ENCODE results near the gene ATG3.
"Not testable (repeated sequence)": the region's sequence is repeated elsewhere in the genome, so short reads cannot be mapped to it uniquely, and the experiment has no call there.

The ATG3 gene

GRCh38 chr3:112497897-112498548 lies 63.7 kb downstream of the ATG3 start:
- no peak for DNase-seq

DNA sequence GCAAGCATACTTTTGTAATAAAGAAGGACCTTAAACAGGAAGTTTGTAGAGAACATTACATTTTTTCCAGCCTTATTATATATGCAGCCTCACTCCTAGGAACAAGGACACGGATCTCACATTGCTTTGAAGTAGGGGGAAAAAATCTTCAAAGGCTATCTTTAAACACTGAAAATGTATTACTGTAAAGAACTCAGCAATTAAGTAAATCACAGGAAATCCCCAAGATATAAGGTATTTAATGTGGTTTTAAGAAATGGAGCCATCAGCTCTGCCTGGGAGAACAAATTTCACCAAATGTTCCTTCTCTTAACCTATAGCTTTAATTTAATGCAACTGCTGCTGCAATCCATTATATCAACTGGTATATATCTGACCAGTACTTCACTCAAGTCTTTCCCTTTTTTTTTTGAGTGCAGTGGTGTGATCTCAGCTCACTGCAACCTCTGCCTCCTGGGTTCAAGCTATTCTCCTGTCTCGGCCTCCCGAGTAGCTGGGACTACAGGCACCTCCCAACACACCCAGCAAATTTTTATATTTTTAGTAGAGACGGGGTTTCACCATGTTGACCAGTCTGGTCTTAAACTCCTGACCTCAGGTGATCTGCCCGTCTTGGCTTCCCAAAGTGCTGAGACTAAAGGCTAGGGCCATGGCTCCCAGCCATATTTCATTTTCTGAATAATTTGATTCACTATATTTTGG lies 65.2 kb downstream of the ATG3 start:
- no peak for DNase-seq

- not testable (repeated sequence) for DNase-seq
Measured at GRCh38 chr3:112494448-112494767, 67.4 kb downstream of the ATG3 start.

DNA sequence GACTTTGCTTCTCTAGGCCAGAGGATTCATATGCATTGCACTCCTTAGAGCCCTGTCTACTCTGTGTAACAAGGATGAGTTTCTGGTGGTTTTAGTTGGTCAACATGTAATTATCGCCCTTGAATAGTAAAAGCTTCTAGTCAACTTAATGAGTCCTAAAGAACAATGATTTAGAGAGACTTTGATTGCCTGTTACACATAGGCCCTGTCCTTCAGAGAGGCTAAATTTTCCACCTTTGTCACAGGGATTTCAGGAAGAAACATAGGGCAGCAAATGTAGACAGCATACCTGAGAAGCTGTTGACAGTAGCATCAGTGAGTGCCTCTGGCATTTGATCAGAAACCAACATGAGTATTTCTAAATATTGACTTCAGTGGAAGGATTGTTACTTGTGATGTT lies 69.6 kb downstream of the ATG3 start:
- DNase-seq, result no peak

- DNase-seq, result no peak
Measured at GRCh38 chr3:112491373-112491772, 70.4 kb downstream of the ATG3 start.

DNA sequence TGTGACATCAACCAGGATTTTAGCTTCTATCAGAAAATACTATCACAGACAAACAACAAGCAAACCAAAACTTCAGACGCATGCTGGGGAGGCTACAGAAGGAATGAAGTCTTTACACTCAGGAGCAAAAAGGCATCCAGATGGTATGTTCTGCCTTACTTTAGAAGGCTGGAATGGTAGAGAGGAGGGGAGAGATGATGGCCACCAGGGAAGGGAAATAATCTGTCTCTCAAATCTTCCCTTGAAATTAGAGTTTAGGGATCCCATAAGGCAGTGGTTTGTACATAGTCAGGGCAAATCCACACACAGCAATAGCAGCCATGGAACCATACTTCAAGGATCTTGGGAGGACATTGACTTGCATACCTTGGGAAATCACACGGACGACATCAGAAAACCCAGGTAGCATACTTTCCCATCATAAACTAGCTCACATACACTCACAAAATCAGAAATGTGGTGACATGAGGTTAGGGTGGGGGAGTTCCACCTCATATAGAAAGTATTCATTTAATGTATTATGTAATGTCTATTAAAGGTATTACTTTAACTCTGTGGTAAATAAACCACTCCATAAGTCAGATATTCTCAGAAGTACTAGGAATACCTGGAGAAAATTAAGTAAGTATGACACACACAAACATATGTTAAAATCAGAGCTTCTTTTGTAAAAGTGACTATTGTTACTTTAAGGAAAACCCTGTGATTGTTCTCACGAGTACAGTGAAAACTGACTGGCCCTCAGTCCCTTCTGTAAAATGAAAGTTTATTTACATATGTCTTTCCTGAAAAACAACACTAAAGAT lies 71.9 kb downstream of the ATG3 start:
- no peak for DNase-seq

DNA sequence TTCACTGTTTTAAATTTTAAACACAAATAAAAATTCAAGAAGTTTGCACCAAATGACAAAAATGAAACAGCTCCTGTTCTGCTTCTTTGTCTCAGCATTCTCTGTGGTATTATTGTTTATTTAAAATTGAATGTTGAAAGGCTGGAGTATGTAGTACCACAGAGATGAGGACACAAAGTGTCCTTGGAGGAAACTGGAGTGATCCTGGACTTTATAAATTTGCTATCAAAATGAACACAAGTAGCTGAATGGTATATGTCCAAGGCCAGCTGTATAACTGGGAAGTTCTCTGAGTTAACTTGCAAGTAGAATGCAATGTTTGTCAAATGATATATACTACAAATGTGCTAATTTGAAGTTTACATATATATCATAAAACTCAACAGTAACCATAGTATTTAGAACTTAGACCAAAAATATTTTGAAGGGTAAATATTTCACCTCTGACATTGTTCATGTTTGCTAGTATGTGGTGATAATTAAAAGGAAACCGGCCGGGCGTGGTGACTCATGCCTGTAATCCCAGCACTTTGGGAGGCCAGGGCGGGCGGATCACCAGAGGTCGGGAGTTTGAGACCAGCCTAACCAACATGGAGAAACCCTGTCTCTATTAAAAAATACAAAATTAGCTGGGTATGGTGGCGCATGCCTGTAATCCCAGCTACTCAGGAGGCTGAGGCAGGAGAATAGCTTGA lies 74.8 kb downstream of the ATG3 start:
- DNase-seq, result no peak

DNA sequence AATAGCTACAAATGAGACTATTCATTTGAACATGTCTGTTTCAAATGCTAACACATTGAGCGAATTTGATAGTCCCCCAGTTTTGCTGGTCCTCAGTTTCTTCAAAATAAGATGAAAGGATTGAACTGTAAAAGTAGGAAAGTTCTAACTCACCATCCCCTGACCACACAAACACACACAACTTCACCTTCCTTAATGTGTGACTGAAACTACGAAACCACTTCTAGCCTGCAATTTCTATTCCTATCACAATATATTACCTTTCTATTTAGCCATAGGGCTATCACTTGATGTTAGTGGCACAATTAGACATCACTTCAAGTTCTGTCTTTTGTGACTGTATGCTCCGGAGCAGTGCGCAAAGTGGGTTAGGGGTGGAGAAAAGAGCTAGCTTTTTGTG lies 77.4 kb downstream of the ATG3 start:
- no peak for DNase-seq

- DNase-seq, result no peak
Measured at GRCh38 chr3:112482675-112483074, 79.1 kb downstream of the ATG3 start.
